Fibroblast of lung (primary cell): ENCODE measurements around the gene MAPKBP1. TPM values are rescaled to one million over a fixed set of nuclear protein-coding genes. Genes with fewer than 3 reads are reported as not detected.
A peak's percentile ranks its signal among the peaks of the same experiment; 100 is the strongest.

Experiments used
- DNase-seq, 2 donors: peaks; one replicate each; pipeline versions ENCODE4 v3.0.0 to v3.0.0-alpha.2; 2010; ENCODE audit warnings: low read depth in 2 of 2
- H2AFZ ChIP-seq: 2 replicates; pipeline ENCODE4 v1.5.1; 2012; ENCODE audit warnings: low read length, control low read depth, inconsistent platforms
- H3K27ac ChIP-seq: 2 replicates; pipeline ENCODE4 v1.5.1; 2011; ENCODE audit warnings: low read length, control low read depth; ENCODE audit not compliant: insufficient read depth
- H3K27me3 ChIP-seq: 2 replicates; pipeline ENCODE4 v1.5.1; 2011; ENCODE audit warnings: mild to moderate bottlenecking, low read length; ENCODE audit not compliant: control insufficient read depth, insufficient read depth
- H3K36me3 ChIP-seq: 2 replicates; pipeline ENCODE4 v1.5.1; 2011; ENCODE audit warnings: low read length; ENCODE audit not compliant: control insufficient read depth, insufficient read depth
- H3K4me1 ChIP-seq: 2 replicates; pipeline ENCODE4 v1.5.1; 2011; ENCODE audit warnings: low read length; ENCODE audit not compliant: control insufficient read depth, insufficient read depth; ENCODE audit errors: extremely low read depth
- H3K4me2 ChIP-seq: 2 replicates; pipeline ENCODE4 v1.5.1; 2011; ENCODE audit warnings: low read length, control low read depth; ENCODE audit not compliant: insufficient read depth; ENCODE audit errors: extremely low read depth
- H3K4me3 ChIP-seq, 4 experiments: fragments of 200-600 bp in 1 of 4; sonication (generic) in 1 of 4; replicated peaks in 1 of 4; 2 replicates each; pipeline ENCODE4 v1.5.1; 2011 to 2016; ENCODE audit warnings: low read length in 4 of 4, low read depth in 3 of 4, mild to moderate bottlenecking in 3 of 4, control low read depth in 2 of 4, inconsistent platforms in 1 of 4, mixed read lengths in 1 of 4; ENCODE audit not compliant: insufficient read depth in 1 of 4; ENCODE audit errors: control extremely low read depth in 1 of 4
- H3K79me2 ChIP-seq: 2 replicates; pipeline ENCODE4 v1.5.1; 2012; ENCODE audit warnings: mild to moderate bottlenecking, low read length, inconsistent platforms; ENCODE audit not compliant: control insufficient read depth, insufficient read depth
- H3K9ac ChIP-seq: 2 replicates; pipeline ENCODE4 v1.5.1; 2011; ENCODE audit warnings: mild to moderate bottlenecking, low read length, control low read depth; ENCODE audit not compliant: insufficient read depth
- H3K9me3 ChIP-seq: 2 replicates; pipeline ENCODE4 v1.5.1; 2012; ENCODE audit warnings: low read depth, low read length; ENCODE audit not compliant: control insufficient read depth, insufficient read depth
- H4K20me1 ChIP-seq: 2 replicates; pipeline ENCODE4 v1.5.1; 2011; ENCODE audit warnings: low read length; ENCODE audit not compliant: control insufficient read depth, insufficient read depth; ENCODE audit errors: extremely low read depth
- EZH2 ChIP-seq: IDR thresholded peaks from 2 replicates; pipeline ENCODE4 v1.5.1; 2012; ENCODE audit warnings: low read length, control low read depth, mild to moderate bottlenecking; ENCODE audit errors: missing control alignments
- polyA plus RNA-seq, 2 donors: library from polyadenylated mRNA; depleted of rRNA in 1 of 2; stranded (reverse) in 1 of 2; unstranded in 1 of 2; fragments of >200 nt; gene quantifications; 2 replicates each; pipeline ENCODE4 v1.2.1, GENCODE V29; 2011 to 2012; ENCODE audit warnings: missing spikeins in 1 of 2
- total RNA-seq: library from RNA; depleted of rRNA; stranded (reverse); fragments of >200 nt; gene quantifications from 2 replicates; pipeline ENCODE4 v1.2.1, GENCODE V29; 2014
- TF ChIP-seq, protein P1 (sequence below), 2 donors: IDR thresholded peaks in 1 of 2; conservative IDR thresholded peaks in 1 of 2; 1 replicate in 1 of 2; 2 replicates in 1 of 2; pipeline ENCODE4 v1.5.1; 2011 to 2012; ENCODE audit warnings: low read length in 2 of 2, control low read depth in 1 of 2, inconsistent platforms in 1 of 2, low read depth in 1 of 2, mild to moderate bottlenecking in 1 of 2

MAPKBP1 gene
- total and polyA plus RNA-seq, 2 donors (not counting 1 experiment from before 2014, with no cell fraction given): 2.8 to 20.8 TPM

DNA sequence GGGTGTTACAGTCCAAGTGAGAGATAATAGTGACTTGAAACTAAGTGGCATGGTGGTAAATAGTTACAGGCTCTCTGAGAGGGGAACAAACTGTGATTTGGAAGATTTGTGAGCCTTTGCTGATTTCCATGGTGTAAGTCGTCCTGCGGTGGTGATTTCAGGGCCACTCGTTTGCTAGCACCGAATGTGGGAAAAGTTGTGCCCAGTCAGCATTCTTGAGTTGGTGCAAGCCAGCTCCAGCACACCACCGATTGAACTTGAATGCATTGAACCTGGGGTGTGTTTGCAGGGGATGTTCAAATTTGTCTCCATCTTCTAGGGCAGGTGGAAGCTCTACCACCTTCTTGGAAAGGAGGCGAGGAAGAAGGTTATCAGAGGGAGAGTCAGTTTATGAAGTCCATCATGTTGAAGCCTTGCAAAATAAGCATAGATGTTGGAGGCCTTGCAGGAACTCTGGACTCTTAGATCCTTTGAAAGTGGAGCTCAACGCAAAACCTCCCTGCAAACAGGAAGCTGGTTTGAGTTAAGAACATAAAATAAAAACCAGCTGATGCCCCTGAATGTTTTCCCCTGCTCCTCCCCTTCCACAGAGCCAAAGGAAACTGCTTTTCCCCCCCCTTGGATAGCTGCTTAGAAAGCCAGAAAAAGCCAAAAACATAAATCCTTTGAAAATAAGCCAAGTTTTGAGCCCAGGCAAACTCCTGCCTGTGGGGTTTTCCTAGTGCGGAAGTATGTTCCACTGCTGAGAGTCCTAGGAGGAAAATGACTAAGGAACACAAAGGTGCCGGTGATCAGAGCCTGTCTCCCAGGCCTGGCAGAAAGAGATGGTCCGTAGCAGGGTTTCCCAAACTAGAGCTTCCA is 21.9 kb downstream of the MAPKBP1 start:
- no peak for TF ChIP-seq EZH2
- TF ChIP-seq, protein P1, sequence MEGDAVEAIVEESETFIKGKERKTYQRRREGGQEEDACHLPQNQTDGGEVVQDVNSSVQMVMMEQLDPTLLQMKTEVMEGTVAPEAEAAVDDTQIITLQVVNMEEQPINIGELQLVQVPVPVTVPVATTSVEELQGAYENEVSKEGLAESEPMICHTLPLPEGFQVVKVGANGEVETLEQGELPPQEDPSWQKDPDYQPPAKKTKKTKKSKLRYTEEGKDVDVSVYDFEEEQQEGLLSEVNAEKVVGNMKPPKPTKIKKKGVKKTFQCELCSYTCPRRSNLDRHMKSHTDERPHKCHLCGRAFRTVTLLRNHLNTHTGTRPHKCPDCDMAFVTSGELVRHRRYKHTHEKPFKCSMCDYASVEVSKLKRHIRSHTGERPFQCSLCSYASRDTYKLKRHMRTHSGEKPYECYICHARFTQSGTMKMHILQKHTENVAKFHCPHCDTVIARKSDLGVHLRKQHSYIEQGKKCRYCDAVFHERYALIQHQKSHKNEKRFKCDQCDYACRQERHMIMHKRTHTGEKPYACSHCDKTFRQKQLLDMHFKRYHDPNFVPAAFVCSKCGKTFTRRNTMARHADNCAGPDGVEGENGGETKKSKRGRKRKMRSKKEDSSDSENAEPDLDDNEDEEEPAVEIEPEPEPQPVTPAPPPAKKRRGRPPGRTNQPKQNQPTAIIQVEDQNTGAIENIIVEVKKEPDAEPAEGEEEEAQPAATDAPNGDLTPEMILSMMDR (conservative IDR thresholded peaks at IDR 0.05 in 1 of 2, IDR thresholded peaks at IDR 0.05 in 1 of 2; ENCODE audit: low read depth in 1 of 2, low read length in 2 of 2): no peak
- DNase-seq: peak; percentile 37 to 52
- H3K4me3 ChIP-seq: peak overlapping the region in 1 of 4 experiments; percentile 13
- peaks cover 11% of the 10 kb centered on the region for H3K4me1 ChIP-seq
- H3K79me2 ChIP-seq: peaks cover 16% of the 10 kb centered on the region
- no peaks in the 10 kb centered on the region for H4K20me1 ChIP-seq
- H2AFZ ChIP-seq: peak overlapping the region; percentile 8
- no peak overlapping the region for H3K9ac ChIP-seq
- H3K36me3 ChIP-seq: no peaks in the 10 kb centered on the region
- no peaks in the 10 kb centered on the region for H3K27me3 ChIP-seq
- H3K27ac ChIP-seq: peak overlapping the region; percentile 52
- no peaks in the 10 kb centered on the region for H3K9me3 ChIP-seq
- H3K4me2 ChIP-seq: peak overlapping the region; percentile 77

DNA sequence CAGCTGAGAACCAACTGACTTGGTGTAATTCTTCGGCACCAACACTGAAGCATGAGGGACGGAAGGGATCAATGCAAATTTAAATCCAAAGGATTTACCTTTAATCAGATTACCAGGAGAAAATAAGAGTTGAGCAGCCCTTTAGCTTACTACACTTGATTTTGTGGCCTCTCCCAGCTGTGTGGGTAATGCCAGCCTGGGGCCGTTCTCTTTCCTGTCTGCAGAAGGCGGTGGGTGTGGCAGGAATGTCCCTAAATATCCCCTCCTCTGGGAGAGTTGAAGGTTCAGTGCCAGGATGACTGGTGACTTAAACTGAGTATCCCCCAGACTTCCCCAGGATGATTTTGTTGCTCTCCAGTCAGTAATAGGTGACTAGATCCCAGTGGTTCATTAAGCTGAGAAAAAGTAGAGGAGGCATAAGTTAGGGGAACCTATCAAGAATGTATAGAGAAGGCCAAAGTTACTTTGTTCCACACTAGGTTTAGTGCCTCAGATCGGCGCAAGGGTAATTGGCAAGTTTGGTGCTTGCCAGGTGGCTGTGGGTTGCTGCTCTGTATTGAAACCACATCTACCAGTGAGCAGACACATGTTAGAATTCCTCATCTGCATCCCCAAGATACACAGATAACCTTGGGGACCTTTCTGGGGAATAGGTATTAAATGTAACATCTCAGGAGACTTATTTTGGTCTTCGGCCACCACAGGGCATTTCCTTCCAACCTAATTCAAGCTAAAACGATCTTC is 23.1 kb downstream of the MAPKBP1 start:
- H3K79me2 ChIP-seq: peaks cover 11% of the 10 kb centered on the region

More for the DNA sequence above, 23.1 kb downstream of the MAPKBP1 start:
- H3K4me2 ChIP-seq: peak overlapping the region; percentile 77
- no peak overlapping the region for H2AFZ ChIP-seq
- no peaks in the 10 kb centered on the region for H4K20me1 ChIP-seq
- TF ChIP-seq, protein P1 (conservative IDR thresholded peaks at IDR 0.05 in 1 of 2, IDR thresholded peaks at IDR 0.05 in 1 of 2; ENCODE audit: low read depth in 1 of 2, low read length in 2 of 2): no peak
- TF ChIP-seq EZH2: no peak
- H3K4me3 ChIP-seq: no peak overlapping the region
- peaks cover 10% of the 10 kb centered on the region for H3K4me1 ChIP-seq
- no peaks in the 10 kb centered on the region for H3K36me3 ChIP-seq
- H3K27me3 ChIP-seq: no peaks in the 10 kb centered on the region
- DNase-seq: no peak
- H3K9me3 ChIP-seq: no peaks in the 10 kb centered on the region
- H3K27ac ChIP-seq: no peak overlapping the region
- no peak overlapping the region for H3K9ac ChIP-seq
